ENCODE measurements around the gene MORF4L2.
"Not testable (repeated sequence)": the region's sequence is repeated elsewhere in the genome, so short reads cannot be mapped to it uniquely, and the experiment has no call there.

MORF4L2 gene

DNA sequence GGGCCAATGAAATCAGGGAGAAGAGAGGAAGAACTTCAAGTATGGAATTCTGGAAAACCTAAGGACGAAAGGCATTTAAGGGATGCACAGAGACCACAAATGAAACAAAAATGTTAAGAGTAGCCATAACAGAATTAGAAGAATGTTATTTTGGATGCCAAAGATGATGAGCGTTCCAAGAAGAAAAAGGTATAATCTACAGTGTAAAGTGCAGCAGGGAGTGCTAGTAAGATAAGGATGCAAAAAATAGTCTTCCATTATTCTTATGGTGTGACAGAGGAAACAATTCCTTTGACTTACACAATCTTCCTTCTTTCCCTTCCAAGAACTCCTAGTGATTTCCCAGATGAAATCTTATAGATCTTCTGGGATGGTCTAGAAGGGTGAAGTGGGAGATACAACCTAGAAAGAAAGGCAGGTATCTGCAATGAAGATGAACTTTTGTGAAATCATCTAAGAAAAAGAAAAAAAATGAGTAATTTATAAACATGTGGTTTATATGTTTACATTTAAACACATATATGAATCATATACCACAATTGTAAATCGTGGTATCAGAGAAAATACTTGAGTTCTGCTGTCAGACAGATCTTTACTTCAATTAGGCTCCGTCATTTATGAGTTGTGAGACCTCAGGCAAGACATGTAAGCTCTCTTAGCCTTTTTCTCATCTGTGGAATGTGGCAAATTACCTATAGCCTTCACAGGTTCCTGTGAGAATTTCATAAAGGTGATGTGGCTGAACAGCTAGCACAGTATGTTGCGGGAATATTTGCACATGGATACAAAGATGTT, 8.1 kb downstream of the MORF4L2 start:
- DNase-seq (ENCODE audit: low read depth, low spot score) = no peak

DNA sequence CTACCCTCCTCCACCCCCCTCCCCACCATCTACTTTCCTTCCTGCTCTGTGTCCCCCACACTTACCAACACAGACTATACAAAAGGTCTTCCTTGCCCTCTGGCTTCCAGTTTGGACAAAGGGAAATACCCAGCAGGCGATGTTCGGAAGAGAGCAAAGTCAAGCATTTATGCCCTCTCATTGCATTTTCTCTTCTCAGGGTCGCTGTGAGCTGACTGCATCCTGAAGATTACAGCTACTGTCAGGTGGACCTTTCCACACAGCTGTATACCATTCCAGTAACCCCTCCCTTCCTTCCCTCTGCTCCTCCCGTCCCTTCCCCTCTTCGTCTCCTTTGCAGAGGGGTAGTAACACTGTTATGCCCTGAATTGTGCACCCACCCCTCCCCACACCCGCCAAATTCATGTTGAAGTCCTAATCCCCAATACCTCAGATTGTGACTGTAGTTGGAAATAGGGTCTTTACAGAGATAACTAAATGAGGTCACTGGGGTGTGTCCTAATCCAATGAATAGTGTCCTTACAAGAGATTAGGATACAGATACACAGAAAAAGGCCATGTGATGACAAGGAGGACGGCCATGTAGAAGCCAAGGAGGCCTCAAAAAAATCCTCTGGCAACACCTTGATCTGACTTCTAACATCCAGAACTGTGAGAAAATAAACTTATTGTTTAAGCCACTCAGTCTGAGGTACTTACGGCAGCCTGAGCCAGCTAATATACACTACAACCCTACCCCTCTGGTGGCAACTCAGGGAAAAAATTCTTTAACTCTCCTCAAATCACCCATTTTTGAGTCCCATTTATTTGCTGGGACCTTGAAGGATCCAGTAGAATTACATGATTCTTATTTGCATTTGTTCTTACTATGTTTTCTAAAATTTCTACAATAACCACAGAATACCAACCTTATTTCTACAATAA, 11.7 kb downstream of the MORF4L2 start:
- DNase-seq (ENCODE audit: low read depth, low spot score) = peak; percentile 25

DNA sequence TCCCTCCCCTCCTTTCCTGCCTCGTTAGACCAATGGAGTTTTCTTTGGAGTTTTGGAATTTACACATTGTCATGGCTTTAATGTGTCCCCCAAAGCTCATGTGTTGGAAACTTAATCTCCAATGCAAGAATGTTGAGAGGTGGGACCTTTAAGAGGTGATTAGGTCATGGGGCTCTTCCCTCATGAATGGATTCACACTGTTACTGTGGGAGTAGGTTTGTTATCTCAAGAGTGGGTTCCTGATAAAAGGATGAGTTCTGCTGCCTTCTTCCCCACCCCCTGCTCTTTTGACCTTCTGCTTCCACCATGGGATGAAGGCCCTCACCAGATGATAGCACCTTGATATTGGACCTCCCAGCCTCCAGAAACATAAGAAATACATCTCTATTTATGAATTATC, 16.8 kb downstream of the MORF4L2 start:
- DNase-seq (ENCODE audit: low read depth, low spot score) = no peak

DNA sequence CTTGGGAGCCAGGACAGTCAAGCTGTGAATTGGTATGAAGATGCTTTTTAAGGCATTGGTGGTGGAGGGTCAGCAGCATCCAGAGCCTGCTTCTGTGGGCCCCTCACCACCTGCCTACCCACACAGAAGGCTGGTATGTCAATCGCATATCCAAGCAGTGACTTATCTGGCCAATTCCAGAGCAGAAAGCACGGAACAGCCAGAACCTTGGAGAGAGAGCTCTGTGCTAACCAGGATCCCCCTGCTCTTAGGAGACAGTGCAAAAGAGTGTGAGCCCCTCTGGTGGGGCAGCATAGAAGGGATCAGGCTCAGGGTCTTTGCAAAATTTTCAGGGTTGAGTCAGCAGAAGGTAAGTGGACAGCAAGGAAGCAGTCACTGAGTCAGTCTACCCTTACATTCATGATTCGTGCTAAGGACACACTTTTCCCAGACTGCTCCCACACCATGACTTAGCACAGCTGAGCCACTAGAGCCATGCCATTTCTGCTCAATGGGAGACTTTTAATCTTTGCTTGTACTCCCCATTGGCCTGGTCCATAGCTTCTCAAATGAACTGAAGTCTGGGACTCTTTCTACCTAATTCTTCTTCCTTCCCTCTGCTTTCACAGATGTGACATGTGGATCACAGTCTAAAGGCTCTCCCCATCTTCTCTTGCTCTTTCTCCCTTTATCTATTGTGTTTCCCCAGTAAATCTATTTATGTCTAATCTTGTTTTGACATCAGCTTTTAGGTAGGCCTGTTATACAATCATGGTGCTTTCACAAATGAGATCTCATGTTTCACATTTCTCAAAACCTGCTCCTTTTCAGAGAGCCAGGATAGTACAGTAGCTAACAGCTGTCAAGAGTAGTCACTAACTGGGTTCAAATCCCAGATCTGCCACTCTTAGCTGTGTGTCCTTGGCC, 20.0 kb downstream of the MORF4L2 start:
- no peak for DNase-seq (ENCODE audit: low read depth, low spot score)

DNA sequence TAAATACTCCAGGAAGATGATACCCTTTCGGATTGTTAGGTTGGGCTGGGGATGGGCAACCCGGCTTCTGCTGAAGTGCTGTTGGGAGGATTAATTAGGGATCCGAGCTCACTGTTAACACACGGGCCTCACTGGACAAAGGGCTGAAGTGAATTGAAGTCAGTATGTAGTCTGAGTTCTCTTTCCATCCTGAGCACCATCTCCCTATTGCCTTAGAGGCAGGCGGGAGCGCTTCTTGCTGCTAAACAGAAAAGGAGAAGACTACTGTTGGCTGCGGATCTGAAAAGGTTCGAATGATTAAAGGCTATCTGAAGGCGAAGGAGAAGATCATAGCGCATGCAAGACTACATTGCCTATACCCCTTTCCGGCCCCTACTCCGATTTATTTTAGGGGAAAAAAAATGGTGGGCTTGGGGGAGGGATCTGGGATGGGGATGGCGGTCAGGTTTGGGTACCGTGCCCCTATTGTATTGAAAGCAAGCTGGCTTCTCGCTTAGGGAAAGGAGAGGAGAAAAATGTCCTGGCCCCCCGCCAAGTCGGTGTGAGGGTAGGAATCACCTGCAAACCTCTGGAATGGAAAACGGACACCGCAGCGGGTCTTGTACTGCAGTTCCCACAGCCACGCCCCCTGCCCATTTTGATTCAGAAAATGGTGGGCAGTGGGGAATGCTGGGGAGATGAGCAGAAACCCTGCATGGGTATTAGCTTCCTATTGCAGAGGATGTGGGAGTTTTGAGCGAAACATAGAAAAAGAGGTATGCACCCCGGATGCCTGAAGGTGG, 22.3 kb downstream of the MORF4L2 start:
- DNase-seq (ENCODE audit: low read depth, low spot score) = no peak

DNA sequence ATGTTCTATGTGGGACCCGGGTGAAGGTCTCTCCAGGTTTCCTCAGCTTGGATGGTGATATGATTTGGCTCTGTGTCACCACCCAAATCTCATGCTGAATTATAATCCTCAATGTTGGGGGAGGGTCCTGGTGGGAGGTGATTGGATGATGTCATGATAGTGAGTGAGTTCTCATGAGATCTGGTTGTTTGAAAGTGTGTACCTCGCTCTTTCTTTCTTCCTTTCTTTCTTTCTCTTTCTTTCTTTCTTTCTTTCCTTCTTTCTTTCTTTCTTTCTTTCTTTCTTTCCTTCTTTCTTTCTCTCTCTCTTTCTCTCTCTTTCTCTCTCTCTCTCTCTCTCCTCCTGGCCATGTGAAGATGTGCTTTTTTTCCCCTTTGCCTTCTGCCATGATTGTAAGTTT, 27.0 kb downstream of the MORF4L2 start:
- DNase-seq (ENCODE audit: low read depth, low spot score) = not testable (repeated sequence)

DNA sequence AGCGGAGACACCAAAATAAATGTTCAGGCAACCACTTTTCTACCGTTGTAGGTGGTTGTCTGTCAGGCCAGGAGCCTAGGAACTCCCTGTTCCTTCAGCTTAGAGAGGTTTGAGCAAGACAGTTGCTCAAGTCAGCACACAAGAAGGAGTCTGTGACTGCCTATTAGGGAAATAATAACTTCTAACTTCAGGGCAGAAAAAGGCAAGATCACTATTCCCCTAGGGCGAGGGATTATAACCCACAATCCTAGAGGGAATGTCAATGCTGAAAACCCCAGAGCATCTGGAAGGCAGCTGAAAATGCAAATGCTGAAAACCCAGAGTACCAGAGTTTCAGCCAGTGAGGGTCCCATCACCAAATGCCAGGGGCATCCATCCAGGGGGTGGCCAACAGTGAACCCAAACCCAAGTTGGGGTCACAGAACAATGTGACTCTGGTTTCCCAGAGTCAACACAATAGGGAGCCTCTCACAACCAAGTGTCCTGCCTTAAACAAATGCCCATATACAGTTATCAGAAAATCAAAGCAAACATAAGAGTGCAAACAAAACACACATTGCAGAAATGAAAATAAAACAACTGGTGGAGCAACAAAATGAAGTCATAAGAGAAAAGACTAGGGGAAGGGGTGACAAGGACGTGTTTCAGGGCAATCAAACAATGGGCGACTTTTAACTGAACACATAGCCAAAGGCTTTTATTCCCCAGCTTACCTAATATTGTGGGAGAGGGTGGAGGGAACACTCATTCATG, 27.6 kb downstream of the MORF4L2 start:
- no peak for DNase-seq (ENCODE audit: low read depth, low spot score)

DNA sequence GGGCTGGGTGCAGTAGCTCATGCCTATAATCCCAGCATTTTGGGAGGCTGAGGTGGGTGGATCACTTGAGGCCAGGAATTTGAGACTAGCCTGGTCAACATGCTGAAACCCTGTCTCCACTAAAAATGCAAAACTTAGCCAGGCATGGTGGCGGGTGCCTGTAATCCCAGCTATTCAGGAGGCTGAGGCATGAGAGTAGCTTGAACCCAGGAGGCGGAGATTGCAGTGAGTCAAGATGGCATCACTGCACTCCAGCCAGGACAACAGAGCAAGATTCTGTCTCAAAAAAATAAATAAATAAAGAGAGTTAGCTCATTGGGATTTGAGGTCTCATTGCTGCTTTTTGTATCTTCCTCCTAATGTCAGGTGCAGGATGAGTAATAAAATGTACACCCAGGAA, 29.4 kb downstream of the MORF4L2 start:
- not testable (repeated sequence) for DNase-seq (ENCODE audit: low read depth, low spot score)

DNA sequence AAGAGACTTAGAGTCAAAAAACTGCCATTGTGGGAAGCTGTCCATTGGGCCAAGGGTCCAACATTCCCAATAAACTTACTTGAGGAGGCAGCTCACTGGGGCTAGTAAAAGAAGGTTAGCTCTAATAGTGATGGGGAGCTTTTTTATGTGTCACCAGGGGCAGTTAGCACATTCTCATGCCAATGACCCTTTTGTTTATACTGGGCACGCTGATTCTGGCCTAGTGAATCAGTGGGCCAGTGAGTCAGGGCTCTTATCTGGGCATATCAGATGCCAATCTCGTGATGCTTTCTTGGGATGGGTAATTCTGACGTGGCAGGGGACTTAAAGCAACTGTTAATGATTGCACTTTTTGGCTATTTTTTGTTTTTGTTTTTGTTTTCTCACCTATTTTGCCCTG, 29.9 kb downstream of the MORF4L2 start:
- DNase-seq (ENCODE audit: low read depth, low spot score) = no peak

DNA sequence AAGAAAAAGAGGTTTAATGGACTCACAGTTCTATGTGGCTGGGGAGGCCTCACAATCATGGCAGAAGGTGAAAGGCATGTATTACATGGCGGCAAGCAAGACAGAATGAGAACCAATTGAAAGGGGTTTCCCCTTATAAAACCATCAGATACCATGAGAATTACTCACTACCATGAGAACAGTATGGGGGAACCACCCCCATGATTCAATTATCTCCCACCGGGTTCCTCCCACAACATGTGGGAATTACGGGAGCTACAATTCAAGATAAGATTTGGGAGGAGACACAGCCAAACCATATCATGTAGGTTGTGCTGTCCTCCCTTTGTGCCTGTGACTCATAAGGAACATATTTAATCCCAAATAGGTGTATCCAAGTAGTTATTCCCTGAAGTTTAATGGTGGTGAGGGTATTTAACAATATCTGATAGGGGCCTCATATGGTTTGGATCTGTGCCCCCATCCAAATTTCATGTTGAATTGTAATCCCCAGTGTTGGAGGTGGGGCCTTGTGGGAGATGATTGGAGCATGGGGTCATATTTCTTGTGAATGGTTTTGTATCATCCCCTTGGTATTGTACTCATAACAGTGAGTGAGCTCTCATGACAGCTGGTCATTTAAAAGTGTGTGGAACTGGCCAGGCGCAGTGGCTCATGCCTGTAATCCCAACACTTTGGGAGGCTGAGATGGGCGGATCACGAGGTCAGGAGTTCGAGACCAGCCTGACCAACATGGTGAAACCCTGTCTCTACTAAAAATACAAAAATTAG, 31.1 kb downstream of the MORF4L2 start:
- DNase-seq (ENCODE audit: low read depth, low spot score) = not testable (repeated sequence)

DNA sequence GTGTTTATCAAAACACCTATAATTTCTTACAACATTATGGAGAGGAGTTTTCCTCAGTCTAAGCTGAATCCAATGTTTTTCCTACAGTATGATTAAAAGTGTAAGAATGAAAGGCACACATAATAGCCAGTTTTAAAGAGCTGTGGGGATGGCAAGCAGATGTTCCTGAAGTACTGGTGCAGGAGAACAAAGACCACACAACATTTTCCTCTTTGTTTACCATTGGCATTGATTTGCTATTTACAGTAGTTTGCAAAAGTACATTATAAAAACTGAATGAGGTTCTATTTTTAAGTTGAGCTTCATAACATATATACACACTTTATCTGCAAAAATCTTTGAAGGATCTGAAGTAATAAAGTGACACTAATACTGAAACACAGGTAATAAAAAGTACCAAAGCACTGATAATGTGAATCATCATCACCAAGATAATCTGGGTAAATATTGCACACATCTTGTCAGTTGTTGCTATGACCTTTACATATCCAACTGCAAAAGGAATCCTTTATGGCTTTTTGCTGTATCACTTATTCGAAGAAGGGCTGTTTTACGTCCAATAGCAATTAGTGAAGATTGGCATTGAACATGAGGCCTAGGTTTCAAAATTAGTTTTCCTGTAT, 35.2 kb downstream of the MORF4L2 start:
- no peak for DNase-seq (ENCODE audit: low read depth, low spot score)

DNA sequence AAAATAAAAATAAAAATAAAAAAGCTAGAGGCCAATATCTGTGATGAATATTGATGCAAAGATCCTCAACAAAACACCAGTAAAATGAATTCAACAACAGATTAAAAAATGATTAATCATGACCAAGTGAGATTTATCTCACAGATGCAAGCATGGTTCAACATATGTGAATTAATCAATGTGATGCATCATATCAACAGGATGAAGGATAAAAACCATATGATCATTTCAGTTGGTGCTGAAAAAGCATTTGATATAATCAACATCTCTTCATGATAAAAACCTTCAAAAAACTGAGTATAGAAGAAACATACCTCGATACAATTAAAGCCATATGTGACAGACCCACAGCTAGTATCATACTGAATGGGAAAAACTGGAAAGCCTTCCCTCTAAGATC, 38.9 kb downstream of the MORF4L2 start:
- no peak for DNase-seq (ENCODE audit: low read depth, low spot score)

DNA sequence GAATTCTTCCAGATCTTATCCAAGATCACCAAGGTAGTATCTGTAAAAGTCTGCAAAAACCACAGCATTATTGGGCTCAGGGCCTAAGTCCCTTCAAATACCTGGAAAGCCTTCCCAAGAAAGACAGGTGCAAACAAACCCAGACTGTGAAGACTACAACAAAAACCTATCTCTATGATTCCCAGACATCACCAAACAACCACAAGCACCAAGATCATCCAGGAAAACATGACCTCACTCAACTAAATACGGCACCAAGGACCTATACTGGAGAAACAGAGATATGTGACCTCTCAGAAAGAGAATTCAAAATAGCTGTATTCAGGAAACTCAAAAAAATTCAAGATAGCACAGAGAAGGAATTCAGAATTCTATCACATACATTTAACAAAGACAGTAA, 42.4 kb downstream of the MORF4L2 start:
- no peak for DNase-seq (ENCODE audit: low read depth, low spot score)

DNA sequence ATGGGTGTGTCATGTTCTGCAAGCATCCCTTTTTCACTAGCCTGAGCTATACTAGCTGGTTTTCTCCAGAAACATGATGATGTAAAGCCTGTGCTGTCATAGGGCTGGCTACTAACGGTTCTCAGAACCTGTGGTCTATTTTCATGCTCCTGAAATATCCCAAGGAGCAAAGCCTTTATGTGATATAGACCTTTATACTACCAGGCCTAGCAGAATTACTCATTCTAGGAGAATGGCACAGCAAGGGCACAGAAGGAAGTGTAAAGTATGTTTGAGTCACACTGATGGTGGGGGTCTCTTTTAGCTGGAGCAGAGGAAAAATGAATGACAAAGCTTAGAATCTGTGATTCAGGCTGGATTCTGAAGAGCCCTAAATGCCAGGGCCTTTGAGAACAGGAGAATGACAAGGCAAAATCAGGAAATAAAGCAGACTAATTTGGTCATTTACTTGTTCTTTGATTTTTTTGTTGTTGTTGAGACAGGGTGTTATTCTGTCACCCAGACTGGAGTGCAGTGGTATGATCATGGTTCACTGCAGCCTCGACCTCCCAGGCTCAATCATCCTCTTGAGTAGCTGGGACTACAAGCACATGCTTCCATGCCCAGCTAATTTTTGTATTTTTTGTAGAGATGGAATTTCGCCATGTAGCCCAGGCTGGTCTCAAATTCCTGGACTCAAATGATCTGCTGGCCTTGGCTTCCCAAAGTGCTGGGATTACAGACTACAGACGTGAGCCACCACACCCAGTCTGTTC, 45.9 kb downstream of the MORF4L2 start:
- no peak for DNase-seq (ENCODE audit: low read depth, low spot score)

DNA sequence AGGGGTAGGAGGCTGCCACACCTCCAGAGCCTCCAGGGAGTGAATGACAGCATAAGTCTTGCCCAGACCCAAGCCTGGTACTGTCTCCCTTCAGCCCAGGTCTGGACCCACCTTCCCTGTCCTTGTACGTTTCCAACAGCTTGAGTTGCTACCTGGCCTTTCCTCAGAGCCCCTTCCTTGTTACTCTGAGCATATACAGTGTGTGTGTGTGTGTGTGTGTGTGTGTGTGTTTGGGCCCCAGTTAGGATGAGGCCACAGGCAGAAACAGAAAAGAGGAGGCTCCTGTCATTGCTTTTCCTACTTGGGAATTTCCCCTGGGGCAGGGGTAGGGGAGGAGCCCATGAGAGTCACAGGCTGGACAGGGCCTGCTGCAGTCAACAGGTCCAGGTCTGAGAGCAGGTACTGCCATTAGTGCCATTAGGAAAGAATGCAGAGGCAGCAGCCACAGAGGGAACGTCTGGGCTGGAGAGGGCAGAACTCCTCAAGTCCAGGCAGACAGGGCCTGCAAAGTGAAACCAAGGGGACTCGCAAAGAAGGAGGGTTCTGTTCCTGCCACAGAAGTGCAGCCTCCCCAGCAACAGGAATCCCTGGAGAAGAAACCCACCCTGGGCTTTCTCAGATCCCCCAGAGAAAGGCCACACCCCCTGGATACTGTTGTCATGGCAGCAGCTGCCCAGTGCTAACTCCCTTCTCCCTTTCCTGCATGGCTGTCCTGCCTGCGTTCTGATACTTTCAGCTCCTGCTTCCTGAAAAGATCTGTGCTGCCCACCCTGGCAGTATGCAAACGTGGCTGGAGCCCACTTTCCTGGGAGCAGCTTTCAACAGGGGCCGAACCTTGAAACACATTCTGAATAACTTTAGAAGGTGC, 47.8 kb downstream of the MORF4L2 start:
- DNase-seq (ENCODE audit: low read depth, low spot score) = peak; percentile 87

DNA sequence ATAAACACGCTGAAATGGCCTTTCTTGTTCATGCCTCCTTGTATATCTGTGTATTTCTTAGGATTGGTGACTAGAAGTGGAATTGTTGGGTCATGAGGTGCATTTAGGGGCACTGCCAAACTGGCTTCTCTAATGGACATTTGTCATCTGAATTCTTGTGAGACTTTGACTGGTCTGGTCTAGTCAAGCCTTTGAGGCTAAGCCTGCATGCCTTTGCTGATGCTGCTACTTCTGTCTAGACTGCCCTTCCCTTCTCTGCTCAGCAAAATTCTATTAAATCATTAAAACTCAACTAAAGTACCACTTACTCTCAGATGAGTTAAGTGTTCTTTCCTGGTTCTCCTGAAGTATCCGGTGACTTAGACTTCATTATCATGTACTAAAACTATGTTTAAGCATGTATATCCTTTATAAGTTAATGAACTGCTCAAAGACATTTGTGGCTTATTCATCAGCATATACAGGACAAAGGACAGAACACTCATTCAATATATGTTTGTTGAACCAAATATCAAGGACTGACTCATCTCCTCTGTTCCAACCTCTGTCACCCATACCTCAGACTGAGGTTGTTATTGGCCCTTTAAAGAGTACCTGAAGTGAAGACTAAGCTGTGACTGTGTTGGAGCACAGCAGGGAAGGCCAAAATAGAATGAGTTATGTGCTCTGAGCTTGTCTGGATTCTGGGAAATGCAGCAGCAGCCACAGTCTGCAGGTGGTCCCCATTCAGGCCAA, 48.7 kb downstream of the MORF4L2 start:
- DNase-seq (ENCODE audit: low read depth, low spot score) = no peak

DNA sequence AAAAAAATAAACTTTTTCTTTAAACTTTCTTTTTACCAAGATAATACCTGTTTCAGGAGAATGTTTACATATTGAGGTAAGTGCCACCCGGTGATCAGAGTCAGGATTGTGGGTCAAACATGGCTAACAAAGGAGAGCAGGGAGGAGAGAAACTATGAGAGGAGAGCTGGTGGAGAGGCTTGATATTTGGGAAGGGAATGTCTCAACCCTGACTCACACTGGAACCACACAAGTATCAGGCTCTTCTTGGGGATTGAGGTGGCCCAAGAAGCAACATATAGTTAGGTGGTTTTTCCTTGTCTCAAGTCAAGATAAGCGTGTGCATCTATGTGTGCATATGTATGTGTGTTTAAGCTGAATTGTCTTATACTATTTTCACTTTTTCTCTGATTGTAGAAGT, 51.1 kb downstream of the MORF4L2 start:
- DNase-seq (ENCODE audit: low read depth, low spot score) = no peak

Measured in ELF-1 (cell line).